K562 (cell line): ENCODE measurements around the gene AHSG. TPM values are rescaled to one million over a fixed set of nuclear protein-coding genes. Genes with fewer than 3 reads are reported as not detected.
A peak's percentile ranks its signal among the peaks of the same experiment; 100 is the strongest.

Experiments used
- ATAC-seq: fragments of 200-7000 bp; cut with Tn5 transposase; 3 replicates; pipeline ENCODE4 v1.9.1; 2020; ENCODE audit warnings: moderate library complexity
- BruUV-seq: library from RNA; stranded (reverse); fragments of 400-500 nt; replicated peaks from 2 replicates; lab custom pipeline; 2021; lab: Mats Ljungman, UMichigan
- CTCF ChIA-PET: fragments of 300-600 bp; formaldehyde crosslinking; extraction: SDS; loops from one replicate; lab custom pipeline; 2021; ENCODE audit warnings: low intra/inter-chr PET ratio; lab: Yijun Ruan, JAX
- POLR2A ChIA-PET: fragments of 300-600, 350-650 bp; sonication (Branson Sonifier 250); formaldehyde crosslinking; extraction: SDS; loops from one replicate; lab custom pipeline; 2021; ENCODE audit warnings: antibody characterized with exemption, inconsistent platforms; lab: Yijun Ruan, JAX
- DNase-seq, 4 experiments: peaks; one replicate each; pipeline versions ENCODE4 v3.0.0 to v3.0.0-alpha.2; 2011 to 2018; ENCODE audit warnings: low spot score in 3 of 4, mixed read lengths in 3 of 4; ENCODE audit errors: extremely low read depth in 1 of 4
- FAIRE-seq: peaks from 2 replicates; lab custom pipeline; 2011; peaks lifted over from hg19 to GRCh38; lab: Jason Lieb, UNC
- H2AFZ ChIP-seq: 2 replicates; pipeline ENCODE4 v1.6.0; 2011; ENCODE audit warnings: low read depth, low read length, control low read depth, inconsistent platforms
- H3K27ac ChIP-seq: fragments of 200-600 bp; 3 replicates; pipeline ENCODE4 v1.8.0; 2011; ENCODE audit warnings: low read depth, mild to moderate bottlenecking, control low read depth, inconsistent platforms, low read length, moderate library complexity, mixed read lengths; ENCODE audit errors: extremely low read depth
- H3K27me3 ChIP-seq, 2 experiments: fragments of 300-600 bp in 1 of 2; 2 replicates in 1 of 2; 3 replicates in 1 of 2; pipeline versions ENCODE4 v1.6.0 to v1.8.0; 2011; ENCODE audit warnings: inconsistent platforms in 2 of 2, low read length in 2 of 2, mild to moderate bottlenecking in 1 of 2, mixed read lengths in 1 of 2, moderate library complexity in 1 of 2; ENCODE audit not compliant: control insufficient read depth in 2 of 2, insufficient read depth in 2 of 2
- H3K36me3 ChIP-seq: fragments of 300-600 bp; 3 replicates; pipeline ENCODE4 v1.8.0; 2011; ENCODE audit warnings: mild to moderate bottlenecking, low read length, inconsistent platforms; ENCODE audit not compliant: control insufficient read depth, insufficient read depth
- H3K4me1 ChIP-seq, 2 experiments: fragments of 200-600 bp in 1 of 2; replicated peaks in 1 of 2; 2 replicates in 1 of 2; 3 replicates in 1 of 2; pipeline versions ENCODE4 v1.5.1 to v1.8.0; 2011; ENCODE audit warnings: inconsistent platforms in 2 of 2, low read length in 2 of 2, mild to moderate bottlenecking in 1 of 2, mixed read lengths in 1 of 2, moderate library complexity in 1 of 2; ENCODE audit not compliant: control insufficient read depth in 2 of 2, insufficient read depth in 2 of 2
- H3K4me2 ChIP-seq: 2 replicates; pipeline ENCODE4 v1.6.1; 2011; ENCODE audit warnings: low read length, control low read depth, inconsistent platforms, mixed read lengths; ENCODE audit not compliant: insufficient read depth
- H3K4me3 ChIP-seq: fragments of 200-600 bp; sonication (generic), shearing (Covaris generic); 2 replicates; pipeline ENCODE4 v1.5.1; 2016; ENCODE audit warnings: control low read depth, inconsistent platforms
- H3K79me2 ChIP-seq: fragments of 200-600 bp; 3 replicates; pipeline ENCODE4 v1.8.0; 2011; ENCODE audit warnings: low read length, inconsistent platforms; ENCODE audit not compliant: control insufficient read depth, insufficient read depth
- H3K9ac ChIP-seq, 2 experiments: 2 replicates each; pipeline versions ENCODE4 v1.6.0 to v1.6.1; 2011; ENCODE audit warnings: low read depth in 2 of 2, low read length in 2 of 2, control low read depth in 1 of 2, inconsistent platforms in 1 of 2, mild to moderate bottlenecking in 1 of 2, mixed read lengths in 1 of 2; ENCODE audit not compliant: insufficient read depth in 1 of 2
- H3K9me1 ChIP-seq: one replicate; pipeline ENCODE4 v1.6.0; 2011; ENCODE audit warnings: inconsistent platforms, mild to moderate bottlenecking, low read length, moderate library complexity; ENCODE audit not compliant: control insufficient read depth, insufficient read depth
- H3K9me3 ChIP-seq: replicated peaks from 2 replicates; pipeline ENCODE4 v1.5.1; 2011; ENCODE audit warnings: low read depth, low read length, inconsistent platforms; ENCODE audit not compliant: control insufficient read depth, insufficient read depth
- H4K20me1 ChIP-seq: replicated peaks from 2 replicates; pipeline ENCODE4 v1.6.1; 2011; ENCODE audit warnings: low read length, inconsistent platforms, mixed read lengths; ENCODE audit not compliant: control insufficient read depth, insufficient read depth
- DDX20 ChIP-seq: fragments of 450-650 bp; IDR thresholded peaks from 2 replicates; pipeline ENCODE4 v1.6.1; 2016; ENCODE audit warnings: missing genetic modification characterization, low read depth, mild to moderate bottlenecking, missing compliant biosample characterization, moderate library complexity
- ESRRA ChIP-seq: fragments of 450-650 bp; IDR thresholded peaks from 2 replicates; pipeline ENCODE4 v1.6.1; 2014; ENCODE audit warnings: low read depth, mild to moderate bottlenecking, moderate library complexity, borderline replicate concordance
- HDGF ChIP-seq: fragments of 450-650 bp; IDR thresholded peaks from 2 replicates; pipeline ENCODE4 v1.6.1; 2016
- IRF2 ChIP-seq: sonication (generic); formaldehyde crosslinking; IDR thresholded peaks from 2 replicates; pipeline ENCODE4 v1.8.1; 2022; ENCODE audit warnings: mild to moderate bottlenecking, missing genetic modification reagents
- MCM3 ChIP-seq: fragments of 450-650 bp; IDR thresholded peaks from 2 replicates; pipeline ENCODE4 v1.6.1; 2016
- RAD21 ChIP-seq, 2 experiments: fragments of 250-450 bp in 1 of 2; fragments of 450-650 bp in 1 of 2; sonication (Bioruptor Pico) in 1 of 2; formaldehyde crosslinking in 1 of 2; IDR thresholded peaks in 1 of 2; conservative IDR thresholded peaks in 1 of 2; 2 replicates each; pipeline versions ENCODE4 v1.4.0 to v1.8.0; 2020 to 2022; ENCODE audit warnings: mild to moderate bottlenecking in 2 of 2, moderate library complexity in 1 of 2
- SIN3B ChIP-seq: fragments of 450-650 bp; IDR thresholded peaks from 2 replicates; pipeline ENCODE4 v1.6.1; 2017; ENCODE audit warnings: low read depth, mild to moderate bottlenecking, moderate library complexity
- SMARCC2 ChIP-seq: fragments of 450-650 bp; IDR thresholded peaks from 2 replicates; pipeline ENCODE4 v1.6.1; 2017; ENCODE audit warnings: antibody characterized with exemption, moderate library complexity, mild to moderate bottlenecking, low read depth
- TSC22D4 ChIP-seq: fragments of 450-650 bp; IDR thresholded peaks from 2 replicates; pipeline ENCODE4 v1.6.1; 2016; ENCODE audit warnings: missing genetic modification characterization, missing biosample characterization, control low read depth
- ZNF174 ChIP-seq: fragments of 250-450 bp; sonication (Bioruptor Pico); IDR thresholded peaks from 2 replicates; pipeline ENCODE4 v1.4.0; 2020; ENCODE audit warnings: mild to moderate bottlenecking
- ZNF41 ChIP-seq: fragments of 250-450 bp; sonication (Bioruptor Pico); conservative IDR thresholded peaks from 2 replicates; pipeline ENCODE4 v1.4.0; 2020; ENCODE audit warnings: mild to moderate bottlenecking
- WGBS: fragments of 100-300 bp; shearing (Covaris generic); methylation state at CpG from one replicate; pipeline ENCODE4 v1.1.6; 2016; ENCODE audit warnings: low coverage, mixed read lengths; ENCODE audit not compliant: insufficient coverage; ENCODE audit errors: missing lambda C conversion rate; 5-methylcytosine and 5-hydroxymethylcytosine counted together
- in situ Hi-C: fragments of 300-500 bp; cut with MboI; formaldehyde crosslinking; loops from 4 replicates; pipeline ENCODE4 v1.15.0; 2018; ENCODE audit warnings: inconsistent platforms, mixed read lengths
- intact Hi-C: fragments of 100-400 bp; cut with micrococcal nuclease; formaldehyde crosslinking; loops from 2 replicates; pipeline ENCODE4 v1.14.2; 2022
- polyA plus RNA-seq, 8 experiments: library from polyadenylated mRNA; depleted of rRNA in 4 of 8; stranded (reverse) in 5 of 8; unstranded in 3 of 8; fragments of >200 nt; fragmentation: Nextera tagmentation in 2 of 8; fragmentation: Illumina TruSeq in 1 of 8; extraction: Ambion mirVana in 2 of 8; extraction: Trizol in 1 of 8; gene quantifications; 2 replicates each; pipeline versions ENCODE4 v1.2.1 to v1.2.3, GENCODE V29; 2011 to 2014; ENCODE audit warnings: inconsistent platforms in 1 of 8, missing spikeins in 1 of 8
- total RNA-seq, 7 experiments: library from RNA; depleted of rRNA in 6 of 7; stranded (reverse); fragments of >200 nt in 6 of 7; fragmentation: Illumina TruSeq in 2 of 7; extraction: Trizol in 2 of 7; gene quantifications; 2 replicates each; pipeline versions ENCODE4 v1.2.1 to v1.2.3, GENCODE V29; 2011 to 2021; ENCODE audit warnings: low replicate concordance in 1 of 7
- TF ChIP-seq, protein P1 (sequence below), 3 experiments: IDR thresholded peaks in 2 of 3; conservative IDR thresholded peaks in 1 of 3; 2 replicates each; pipeline ENCODE4 v1.5.1; 2011 to 2012; ENCODE audit warnings: low read length in 3 of 3, mild to moderate bottlenecking in 3 of 3, control low read depth in 2 of 3, improper control_type of control experiment in 1 of 3, inconsistent platforms in 1 of 3, low read depth in 1 of 3, mixed read lengths in 1 of 3, moderate library complexity in 1 of 3; ENCODE audit not compliant: insufficient read depth in 2 of 3

AHSG gene
- total and polyA plus RNA-seq, 9 of the 15 experiments (the other 6 are each of a cell fraction or from before 2014, with no cell fraction given), result 0.69 TPM; not detected in 8

DNA sequence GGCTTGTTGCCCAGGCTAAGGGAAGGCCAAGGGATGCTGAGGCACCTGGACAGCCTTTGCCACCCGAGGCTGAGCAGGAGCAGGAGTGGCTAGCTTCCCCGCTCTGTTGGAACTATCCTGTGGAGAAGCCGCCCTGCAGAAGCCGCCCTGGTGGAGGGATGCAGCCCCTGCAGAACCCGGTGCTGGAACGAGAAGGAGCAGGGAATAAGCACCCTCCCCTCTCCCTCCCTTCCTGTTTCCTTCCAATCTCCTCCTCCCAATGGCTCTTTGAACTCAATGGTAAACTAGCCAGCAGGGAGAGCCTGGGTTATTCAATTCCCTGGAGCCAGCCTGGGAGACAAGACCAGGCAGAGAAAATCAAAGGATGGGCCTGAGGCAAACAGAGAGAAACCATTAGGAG is 41.1 kb downstream of the AHSG start:
- BruUV-seq, result no TSS peak
- Histone ChIP-seq H3K4me2 (no peak overlapping the region), H4K20me1 (no peaks in the 10 kb centered on the region), H3K79me2 (no peaks in the 10 kb centered on the region), H3K4me3 (no peak overlapping the region), H3K4me1 (no peaks in the 10 kb centered on the region), H3K9me1 (no peaks in the 10 kb centered on the region), H3K27me3 (peaks cover 14 to 43% of the 10 kb centered on the region in 2 experiments), H3K9ac (no peak overlapping the region), H2AFZ (no peak overlapping the region), H3K27ac (no peak overlapping the region), H3K36me3 (no peaks in the 10 kb centered on the region), H3K9me3 (no peaks in the 10 kb centered on the region)
- ATAC-seq, result peak; percentile 96
- intact Hi-C loops, result no loop called here
- peak in 2 of 4 experiments; percentile 20 to 28 for DNase-seq
- no peak for FAIRE-seq
- CTCF ChIA-PET, result no interaction called here
- in situ Hi-C loops, result no loop called here
- 0% methylated on average over 6 of the region's 6 CpGs for WGBS
- POLR2A ChIA-PET, result interaction anchor here (1.5 to 2.2 kb wide), 2 partner anchors 10 to 130 kb away, joined by 7 read pairs; no protein-coding TSS in a partner anchor
- TF ChIP-seq ZNF41 (no peak), SIN3B (no peak), HDGF (no peak), RAD21 (CRISPR knock-in tag; conservative IDR thresholded peaks at IDR 0.05 in 1 of 2, IDR thresholded peaks at IDR 0.05 in 1 of 2) (0 out of 4 replicates have a peak, but pooled peaks of 1 of the 2 experiments have one; percentile 12), SMARCC2 (no peak), IRF2 (CRISPR knock-in tag) (no peak), MCM3 (no peak), ZNF174 (CRISPR knock-in tag) (no peak), DDX20 (tag) (no peak), TSC22D4 (tag) (no peak), ESRRA (no peak)
- TF ChIP-seq, protein P1, sequence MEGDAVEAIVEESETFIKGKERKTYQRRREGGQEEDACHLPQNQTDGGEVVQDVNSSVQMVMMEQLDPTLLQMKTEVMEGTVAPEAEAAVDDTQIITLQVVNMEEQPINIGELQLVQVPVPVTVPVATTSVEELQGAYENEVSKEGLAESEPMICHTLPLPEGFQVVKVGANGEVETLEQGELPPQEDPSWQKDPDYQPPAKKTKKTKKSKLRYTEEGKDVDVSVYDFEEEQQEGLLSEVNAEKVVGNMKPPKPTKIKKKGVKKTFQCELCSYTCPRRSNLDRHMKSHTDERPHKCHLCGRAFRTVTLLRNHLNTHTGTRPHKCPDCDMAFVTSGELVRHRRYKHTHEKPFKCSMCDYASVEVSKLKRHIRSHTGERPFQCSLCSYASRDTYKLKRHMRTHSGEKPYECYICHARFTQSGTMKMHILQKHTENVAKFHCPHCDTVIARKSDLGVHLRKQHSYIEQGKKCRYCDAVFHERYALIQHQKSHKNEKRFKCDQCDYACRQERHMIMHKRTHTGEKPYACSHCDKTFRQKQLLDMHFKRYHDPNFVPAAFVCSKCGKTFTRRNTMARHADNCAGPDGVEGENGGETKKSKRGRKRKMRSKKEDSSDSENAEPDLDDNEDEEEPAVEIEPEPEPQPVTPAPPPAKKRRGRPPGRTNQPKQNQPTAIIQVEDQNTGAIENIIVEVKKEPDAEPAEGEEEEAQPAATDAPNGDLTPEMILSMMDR (IDR thresholded peaks at IDR 0.05 in 2 of 3, conservative IDR thresholded peaks at IDR 0.05 in 1 of 3; ENCODE audit: insufficient read depth in 2 of 3, low read depth in 1 of 3, low read length in 3 of 3), result peak in 2 of 3 experiments; percentile 26 to 36; a peak in 2 of 6 replicates
